IMR-90 (cell line): ENCODE measurements around the gene HIGD2A. TPM values are rescaled to one million over a fixed set of nuclear protein-coding genes. Genes with fewer than 3 reads are reported as not detected.

Experiments
- ATAC-seq: fragments of 200-7000 bp; cut with Tn5 transposase; 2 replicates; pipeline ENCODE4 v1.9.1; 2020; ENCODE audit warnings: low read depth, mild to moderate bottlenecking, moderate library complexity
- BruUV-seq: library from RNA; stranded (reverse); fragments of 400-500 nt; replicated peaks from 2 replicates; lab custom pipeline; 2021; lab: Mats Ljungman, UMichigan
- CTCF ChIA-PET: fragments of 300-600 bp; formaldehyde crosslinking; extraction: SDS; loops from one replicate; lab custom pipeline; 2021; ENCODE audit warnings: antibody characterized with exemption; lab: Yijun Ruan, JAX
- POLR2A ChIA-PET: fragments of 300-600 bp; sonication (Branson Sonifier 250); formaldehyde crosslinking; loops from one replicate; lab custom pipeline; 2022; ENCODE audit warnings: antibody characterized with exemption; ENCODE audit not compliant: unreplicated experiment; lab: Charles Lee
- DNase-seq: peaks from one replicate; pipeline ENCODE4 v3.0.0; 2013
- H2AFZ ChIP-seq: replicated peaks from 2 replicates; pipeline ENCODE3; 2013; ENCODE audit warnings: low read length, mild to moderate bottlenecking; ENCODE audit not compliant: poor library complexity
- H2AK5ac ChIP-seq: 2 replicates; pipeline ENCODE4 v1.6.1; 2013; ENCODE audit warnings: low read depth, low read length, inconsistent platforms
- H2AK9ac ChIP-seq: replicated peaks from 2 replicates; pipeline ENCODE3; 2013; ENCODE audit warnings: mild to moderate bottlenecking, low read depth, low read length, moderate library complexity; ENCODE audit not compliant: poor library complexity
- H2BK120ac ChIP-seq: 2 replicates; pipeline ENCODE4 v1.6.1; 2013; ENCODE audit warnings: low read depth, low read length, inconsistent platforms
- H2BK15ac ChIP-seq: 3 replicates; pipeline ENCODE4 v1.6.1; 2013; ENCODE audit warnings: low read depth, low read length, inconsistent platforms
- H2BK20ac ChIP-seq: 2 replicates; pipeline ENCODE4 v1.6.1; 2013; ENCODE audit warnings: low read depth, mild to moderate bottlenecking, inconsistent platforms, low read length, moderate library complexity
- H2BK5ac ChIP-seq: 2 replicates; pipeline ENCODE4 v1.6.1; 2013; ENCODE audit warnings: mild to moderate bottlenecking, low read depth, low read length, inconsistent platforms; ENCODE audit not compliant: poor library complexity, severe bottlenecking
- H3K14ac ChIP-seq: replicated peaks from 2 replicates; pipeline ENCODE4 v1.6.1; 2013; ENCODE audit warnings: low read depth, low read length, inconsistent platforms
- H3K18ac ChIP-seq: 2 replicates; pipeline ENCODE4 v1.6.1; 2013; ENCODE audit warnings: low read depth, low read length, control low read depth
- H3K23ac ChIP-seq: 2 replicates; pipeline ENCODE4 v1.6.1; 2013; ENCODE audit warnings: low read depth, low read length, inconsistent platforms
- H3K27ac ChIP-seq: 2 replicates; pipeline ENCODE4 v1.5.1; 2013; ENCODE audit warnings: mild to moderate bottlenecking, control low read depth, low read length; ENCODE audit not compliant: insufficient read depth
- H3K27me3 ChIP-seq: 2 replicates; pipeline ENCODE4 v1.6.1; 2013; ENCODE audit warnings: low read length; ENCODE audit not compliant: control insufficient read depth, insufficient read depth
- H3K36me3 ChIP-seq: 2 replicates; pipeline ENCODE4 v1.6.1; 2013; ENCODE audit warnings: low read length, mixed read lengths; ENCODE audit not compliant: control insufficient read depth, insufficient read depth
- H3K4ac ChIP-seq: 2 replicates; pipeline ENCODE4 v1.6.1; 2013; ENCODE audit warnings: low read depth, low read length, inconsistent platforms
- H3K4me1 ChIP-seq: 2 replicates; pipeline ENCODE4 v1.6.1; 2013; ENCODE audit warnings: low read length, mixed read lengths; ENCODE audit not compliant: control insufficient read depth, insufficient read depth
- H3K4me2 ChIP-seq: 2 replicates; pipeline ENCODE4 v1.6.1; 2013; ENCODE audit warnings: low read depth, mild to moderate bottlenecking, control low read depth, low read length, moderate library complexity
- H3K4me3 ChIP-seq: 2 replicates; pipeline ENCODE4 v1.5.1; 2013; ENCODE audit warnings: low read depth, mild to moderate bottlenecking, control low read depth, low read length, moderate library complexity; ENCODE audit not compliant: insufficient read depth
- H3K56ac ChIP-seq: 2 replicates; pipeline ENCODE4 v1.6.1; 2013; ENCODE audit warnings: low read length, inconsistent platforms; ENCODE audit not compliant: insufficient read depth; ENCODE audit errors: extremely low read depth
- H3K79me1 ChIP-seq, 2 experiments: 2 replicates each; pipeline ENCODE4 v1.6.1; 2013; ENCODE audit warnings: low read length in 2 of 2, inconsistent platforms in 1 of 2, low read depth in 1 of 2
- H3K9ac ChIP-seq: 2 replicates; pipeline ENCODE4 v1.6.1; 2013; ENCODE audit warnings: low read depth, low read length, control low read depth
- H3K9me1 ChIP-seq: 2 replicates; pipeline ENCODE4 v1.6.1; 2013; ENCODE audit warnings: low read length, inconsistent platforms; ENCODE audit not compliant: insufficient read depth
- H3K9me3 ChIP-seq: 2 replicates; pipeline ENCODE4 v1.6.1; 2013; ENCODE audit warnings: low read length; ENCODE audit not compliant: control insufficient read depth, insufficient read depth
- H4K20me1 ChIP-seq: 2 replicates; pipeline ENCODE4 v1.6.1; 2013; ENCODE audit warnings: low read length, inconsistent platforms; ENCODE audit not compliant: insufficient read depth
- H4K5ac ChIP-seq: 2 replicates; pipeline ENCODE4 v1.6.1; 2013; ENCODE audit warnings: mild to moderate bottlenecking, low read depth, low read length, control low read depth
- H4K8ac ChIP-seq, 2 experiments: 2 replicates each; pipeline ENCODE4 v1.6.1; 2013; ENCODE audit warnings: low read depth in 2 of 2, low read length in 2 of 2, control low read depth in 1 of 2, inconsistent platforms in 1 of 2
- H4K91ac ChIP-seq: 2 replicates; pipeline ENCODE4 v1.6.1; 2013; ENCODE audit warnings: low read depth, low read length, inconsistent platforms; ENCODE audit not compliant: insufficient read depth
- CEBPB ChIP-seq: IDR thresholded peaks from 2 replicates; pipeline ENCODE4 v1.6.1; 2012; ENCODE audit warnings: low read depth, low read length, improper control_type of control experiment
- CHD1 ChIP-seq: IDR thresholded peaks from 2 replicates; pipeline ENCODE4 v1.6.1; 2012; ENCODE audit warnings: low read depth, low read length, improper control_type of control experiment
- CTCF ChIP-seq: conservative IDR thresholded peaks from 2 replicates; pipeline ENCODE4 v1.5.1; 2012; ENCODE audit warnings: mild to moderate bottlenecking, low read depth, low read length, improper control_type of control experiment
- FOS ChIP-seq: fragments of 150-350 bp; IDR thresholded peaks from 2 replicates; pipeline ENCODE4 v1.6.1; 2016; ENCODE audit warnings: low read depth, low read length
- MAFK ChIP-seq: IDR thresholded peaks from 2 replicates; pipeline ENCODE4 v1.6.1; 2012; ENCODE audit warnings: low read depth, low read length, improper control_type of control experiment
- MAZ ChIP-seq: IDR thresholded peaks from 2 replicates; pipeline ENCODE4 v1.6.1; 2012; ENCODE audit warnings: low read depth, mild to moderate bottlenecking, low read length, improper control_type of control experiment, moderate library complexity, borderline replicate concordance
- MXI1 ChIP-seq: IDR thresholded peaks from 2 replicates; pipeline ENCODE4 v1.6.1; 2012; ENCODE audit warnings: low read depth, mild to moderate bottlenecking, low read length, moderate library complexity, borderline replicate concordance
- RAD21 ChIP-seq: IDR thresholded peaks from 2 replicates; pipeline ENCODE4 v1.6.1; 2012; ENCODE audit warnings: low read length, improper control_type of control experiment
- SMC3 ChIP-seq: fragments of 150-350 bp; IDR thresholded peaks from 2 replicates; pipeline ENCODE4 v1.6.1; 2016; ENCODE audit warnings: low read depth, mild to moderate bottlenecking, antibody characterized with exemption, low read length, moderate library complexity
- USF2 ChIP-seq: fragments of 150-350 bp; IDR thresholded peaks from 2 replicates; pipeline ENCODE4 v1.6.1; 2017; ENCODE audit warnings: mild to moderate bottlenecking, antibody characterized with exemption, low read length, low read depth
- WGBS, 2 experiments: methylation state at CpG; one replicate each; pipeline versions ENCODE4 v1.1.5 to v1.1.7; 2013; ENCODE audit warnings: missing lambda C conversion rate in 2 of 2; ENCODE audit not compliant: insufficient read length in 1 of 2; ENCODE audit errors: extremely low coverage in 2 of 2; 5-methylcytosine and 5-hydroxymethylcytosine counted together
- dilution Hi-C: fragments of 300-500 bp; cut with HindIII; formaldehyde crosslinking; loops from one replicate; pipeline ENCODE4 v1.14.3; 2018; ENCODE audit warnings: low sequenced_read_pairs; ENCODE audit not compliant: unreplicated experiment
- in situ Hi-C: fragments of 300-500 bp; cut with MboI; formaldehyde crosslinking; loops from 3 replicates; pipeline ENCODE4 v1.14.3; 2019; ENCODE audit warnings: low sequenced_read_pairs, inconsistent platforms, mixed read lengths
- intact Hi-C: fragments of 100-400 bp; cut with micrococcal nuclease; formaldehyde crosslinking; loops from 2 replicates; pipeline ENCODE4 v1.10.0; 2022
- polyA plus RNA-seq, 3 experiments: library from polyadenylated mRNA; depleted of rRNA; stranded (reverse); fragments of >200 nt; gene quantifications; 2 replicates each; pipeline ENCODE4 v1.2.3, GENCODE V29; 2012; ENCODE audit warnings: low replicate concordance in 1 of 3
- total RNA-seq: library from RNA; depleted of rRNA; stranded (reverse); fragments of >200 nt; gene quantifications from 2 replicates; pipeline ENCODE4 v1.2.3, GENCODE V29; 2012

Gene HIGD2A
- total and polyA plus RNA-seq, 2 of the 4 experiments (the other 2 are of a cell fraction): 35.0 to 131 TPM

DNA sequence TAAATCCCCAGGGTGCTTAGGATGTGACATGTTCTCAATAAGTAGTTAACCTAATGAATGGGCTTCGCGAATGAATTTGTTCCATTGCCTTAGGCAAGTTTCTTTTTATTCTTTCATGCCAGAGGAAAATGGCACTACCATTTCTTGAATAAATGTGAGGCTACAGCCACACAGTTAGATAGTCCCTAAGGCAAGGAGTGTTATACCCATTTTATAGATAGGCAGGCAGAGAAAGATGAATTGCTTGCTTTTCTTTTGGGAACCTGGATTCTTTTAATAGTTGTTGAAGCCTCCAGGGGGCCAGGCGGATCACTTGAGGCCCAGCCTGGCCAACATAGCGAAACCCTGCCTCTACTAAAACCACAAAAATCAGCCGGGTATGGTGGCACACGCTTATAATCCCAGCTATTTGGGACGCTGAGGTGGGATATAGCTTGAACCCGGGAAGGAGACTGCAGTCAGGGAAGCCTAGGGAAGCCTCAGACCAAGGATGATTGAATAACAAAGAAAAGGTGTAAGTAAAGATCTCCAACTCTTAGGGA, 1.1 kb upstream of the HIGD2A start:
- no peak for TF ChIP-seq CEBPB
- TF ChIP-seq SMC3: no peak
- no peak for TF ChIP-seq FOS
- TF ChIP-seq MAZ: no peak
- TF ChIP-seq CTCF: no peak
- TF ChIP-seq MAFK: no peak
- no peak for TF ChIP-seq CHD1
- TF ChIP-seq USF2: no peak
- TF ChIP-seq MXI1: no peak
- TF ChIP-seq RAD21: no peak
- WGBS, 2 experiments: no CpG with 5 or more reads among the region's 8 CpGs
- Histone ChIP-seq H3K14ac (no peak overlapping the region), H4K91ac (no peak overlapping the region), H3K56ac (peak overlapping the region; percentile 53; the same call in 1 of the 2 replicates), H3K4ac (peak overlapping the region; percentile 52; the same call in 1 of the 2 replicates), H3K4me1 (no peaks in the 10 kb centered on the region), H3K4me2 (peak overlapping the region; percentile 91), H3K27ac (peak overlapping the region; percentile 21; the same call in 1 of the 2 replicates), H2BK20ac (no peak overlapping the region), H2BK5ac (no peak overlapping the region), H4K8ac (peak overlapping the region; percentile 11 to 45; a peak in 2 of 4 replicates), H3K36me3 (peaks cover 37% of the 10 kb centered on the region), H3K27me3 (no peaks in the 10 kb centered on the region), H3K9me3 (no peaks in the 10 kb centered on the region), H3K18ac (no peak overlapping the region), H3K23ac (no peak overlapping the region), H2AK9ac (peak overlapping the region; percentile 93), H4K20me1 (peaks cover 3% of the 10 kb centered on the region; the same call in 1 of the 2 replicates), H3K9ac (peak overlapping the region; percentile 73), H4K5ac (no peak overlapping the region), H3K4me3 (peak overlapping the region; percentile 59), H2AK5ac (no peak overlapping the region), H3K9me1 (no peaks in the 10 kb centered on the region; the same call in 1 of the 2 replicates), H2AFZ (no peak overlapping the region), H2BK120ac (no peak overlapping the region), H3K79me1 (peaks cover 9 to 49% of the 10 kb centered on the region in 2 experiments; a peak in 3 of 4 replicates), H2BK15ac (no peak overlapping the region)
- DNase-seq (no peak), ATAC-seq (no peak)
- no TSS peak for BruUV-seq
- in situ Hi-C loops (no loop called here), dilution Hi-C loops (no loop called here), intact Hi-C loops (no loop called here)
- ChIA-PET CTCF (no interaction called here), POLR2A (no interaction called here)
